ENCODE measurements around the gene MOB2.

The MOB2 gene

DNA sequence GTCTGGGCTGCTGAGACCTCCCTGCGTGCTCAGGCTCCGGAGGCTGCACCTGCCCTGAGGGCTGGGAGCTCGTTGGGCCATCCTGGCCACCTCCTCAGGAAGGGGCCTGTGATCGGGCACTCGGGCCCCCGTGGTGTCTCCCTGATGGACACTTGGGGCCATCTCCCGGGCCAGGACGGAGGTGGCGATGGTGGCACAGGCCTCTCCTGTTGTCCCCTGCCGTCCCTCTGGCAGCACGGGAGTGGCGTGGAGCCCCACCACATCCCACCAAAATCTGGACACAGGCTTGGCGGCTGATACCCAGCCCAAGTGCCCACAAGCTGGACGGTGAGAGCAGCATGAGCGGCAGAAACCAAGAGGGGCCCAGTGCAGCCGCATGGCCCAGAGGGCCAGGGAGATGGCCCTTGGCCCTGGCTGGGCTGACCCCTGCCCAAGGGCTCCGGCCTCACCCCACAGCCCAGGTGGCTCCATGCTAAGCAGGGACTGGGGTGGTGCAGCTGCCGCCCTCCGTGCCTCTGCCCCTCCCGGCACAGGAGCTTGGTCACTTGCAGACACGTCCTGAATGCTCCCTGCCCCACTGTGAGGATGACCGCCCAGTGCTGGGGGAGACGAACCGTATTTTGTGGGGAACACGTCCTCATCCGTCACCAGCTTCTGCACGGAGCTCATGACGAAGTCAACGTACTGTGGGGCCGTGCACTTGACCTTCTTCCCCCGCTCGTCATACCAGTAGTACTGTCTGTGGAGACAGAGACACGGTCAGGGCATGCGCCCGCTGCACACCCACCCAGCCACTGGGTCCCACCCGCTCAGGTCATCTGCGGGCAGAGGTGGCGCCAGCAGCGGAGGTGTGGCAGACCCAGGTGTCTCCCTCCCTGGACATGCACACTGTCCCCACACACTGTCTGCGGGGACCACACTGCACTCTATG, 15.6 kb downstream of the MOB2 start:
- FAIRE-seq = no peak

DNA sequence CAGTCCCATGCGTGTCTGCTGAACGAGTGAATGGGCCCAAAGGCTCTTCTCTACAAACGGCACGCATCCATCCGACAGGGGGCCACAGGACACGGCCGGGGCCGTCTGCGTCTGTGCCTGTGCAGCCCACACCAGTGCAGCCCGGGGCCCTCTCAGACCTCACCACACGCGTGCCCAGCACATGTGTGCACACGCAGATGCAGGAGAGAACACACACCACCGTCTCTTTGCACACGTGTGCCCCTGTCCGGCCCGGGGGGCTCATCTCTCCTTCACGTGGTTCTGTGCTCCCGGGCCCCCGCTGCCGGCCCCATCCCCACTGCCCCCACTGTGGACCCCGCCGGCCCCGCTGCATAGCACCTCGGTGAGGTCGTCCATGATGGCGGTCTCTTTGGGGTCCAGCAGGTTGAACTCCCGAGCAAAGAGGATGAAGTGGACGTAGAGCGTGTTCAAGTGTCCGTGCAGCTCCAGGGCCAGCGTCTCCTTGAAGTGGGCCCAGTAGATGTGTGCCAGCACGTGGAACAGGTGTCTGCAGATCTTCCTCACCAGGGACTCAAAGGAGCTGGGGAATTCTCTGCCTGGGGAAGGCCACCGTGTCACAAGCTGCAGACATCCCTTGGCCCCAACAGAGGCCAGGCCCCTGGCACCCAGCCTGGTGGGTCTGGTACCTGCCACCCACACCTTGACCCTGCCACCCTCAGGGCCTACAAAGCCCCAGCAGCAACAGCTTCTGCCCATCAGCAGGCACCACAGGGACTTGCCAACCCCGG, 16.5 kb downstream of the MOB2 start:
- FAIRE-seq = no peak

DNA sequence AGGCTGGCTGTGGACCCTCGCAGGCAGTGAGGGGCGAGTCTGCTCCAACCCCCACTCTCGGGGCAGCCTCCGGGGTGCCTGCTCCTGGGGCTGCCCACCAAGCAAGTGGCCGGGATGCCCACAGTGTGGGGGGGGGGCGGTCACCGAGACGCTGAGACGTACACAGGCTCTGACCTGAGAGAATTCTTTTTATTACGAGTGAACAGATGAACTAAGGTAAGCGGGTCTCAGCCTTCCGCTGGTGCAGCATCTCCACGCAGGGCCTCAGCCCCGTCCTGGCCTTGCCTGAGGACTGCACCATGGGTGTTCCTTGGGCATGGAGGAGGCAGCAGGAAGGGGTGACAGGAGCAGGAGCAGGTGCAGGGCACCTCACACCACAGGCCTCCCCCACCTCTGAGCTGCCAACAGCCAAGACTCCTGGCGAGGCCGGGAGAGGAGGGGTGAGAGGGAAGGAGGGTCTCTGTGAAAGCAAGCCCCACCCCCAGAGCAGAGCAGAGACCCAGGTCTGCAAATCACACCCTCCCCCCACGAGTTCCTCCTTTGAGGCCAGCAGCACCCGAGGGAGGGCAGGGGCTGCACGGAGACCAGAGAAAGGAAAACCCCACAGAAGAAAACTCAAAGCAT, 17.2 kb downstream of the MOB2 start:
- no peak for FAIRE-seq

DNA sequence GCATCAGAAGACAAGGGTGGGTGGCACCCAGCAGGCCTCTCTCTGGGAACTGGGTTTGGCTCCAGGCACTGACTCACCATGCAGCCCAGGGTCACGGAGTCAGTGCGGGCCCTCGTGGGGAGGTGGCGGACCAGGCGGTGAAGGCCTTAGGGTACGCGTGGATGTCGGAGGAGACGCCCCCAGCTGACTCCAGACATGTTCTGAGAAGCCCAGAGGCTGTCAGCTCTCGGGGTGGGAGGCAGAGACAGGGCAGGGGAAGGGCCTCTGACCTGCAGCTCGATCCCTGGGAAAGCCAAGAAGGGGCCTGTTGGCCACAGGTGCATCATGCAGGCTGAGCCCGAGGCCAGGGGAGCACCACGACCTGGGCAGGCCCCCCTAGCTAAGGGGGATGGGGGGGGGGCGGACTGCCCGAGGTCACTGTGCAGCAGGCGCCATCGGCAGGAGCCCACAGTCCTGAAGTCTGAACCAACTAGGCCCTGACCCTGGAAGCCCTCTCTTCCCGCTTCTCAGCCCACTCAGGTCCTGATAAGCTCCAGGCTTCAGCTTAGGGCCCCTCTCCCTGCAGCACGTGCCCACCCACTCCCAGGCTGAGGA, 18.0 kb downstream of the MOB2 start:
- no peak for FAIRE-seq

- FAIRE-seq = no peak
Measured at GRCh38 chr11:1468002-1468401, 18.6 kb downstream of the MOB2 start.

- FAIRE-seq = no peak
Measured at GRCh38 chr11:1467270-1467669, 19.3 kb downstream of the MOB2 start.

GRCh38 chr11:1466784-1467183, 19.8 kb downstream of the MOB2 start:
- FAIRE-seq = no peak

DNA sequence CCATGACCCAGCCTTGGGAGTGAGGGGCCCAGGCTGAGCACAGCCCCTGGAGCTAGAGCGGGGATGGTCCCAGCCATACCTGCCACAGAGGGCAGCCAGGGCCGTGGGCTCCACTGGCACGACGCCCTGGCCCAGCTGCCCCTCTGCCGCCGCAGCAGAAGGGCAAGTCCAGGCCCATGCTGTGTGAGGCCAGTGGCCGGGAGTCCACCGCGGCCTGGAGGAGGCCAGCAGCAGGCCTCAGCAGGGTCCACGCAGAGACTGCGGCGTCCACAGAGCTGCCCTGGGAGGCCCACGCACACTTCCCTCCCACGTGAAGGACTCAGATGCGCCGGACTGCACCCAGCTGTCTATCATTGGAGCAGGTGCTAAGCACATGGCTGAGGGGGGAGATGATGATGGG, 23.5 kb downstream of the MOB2 start:
- FAIRE-seq = no peak

GRCh38 chr11:1462698-1462975, 23.9 kb downstream of the MOB2 start:
- FAIRE-seq = no peak

DNA sequence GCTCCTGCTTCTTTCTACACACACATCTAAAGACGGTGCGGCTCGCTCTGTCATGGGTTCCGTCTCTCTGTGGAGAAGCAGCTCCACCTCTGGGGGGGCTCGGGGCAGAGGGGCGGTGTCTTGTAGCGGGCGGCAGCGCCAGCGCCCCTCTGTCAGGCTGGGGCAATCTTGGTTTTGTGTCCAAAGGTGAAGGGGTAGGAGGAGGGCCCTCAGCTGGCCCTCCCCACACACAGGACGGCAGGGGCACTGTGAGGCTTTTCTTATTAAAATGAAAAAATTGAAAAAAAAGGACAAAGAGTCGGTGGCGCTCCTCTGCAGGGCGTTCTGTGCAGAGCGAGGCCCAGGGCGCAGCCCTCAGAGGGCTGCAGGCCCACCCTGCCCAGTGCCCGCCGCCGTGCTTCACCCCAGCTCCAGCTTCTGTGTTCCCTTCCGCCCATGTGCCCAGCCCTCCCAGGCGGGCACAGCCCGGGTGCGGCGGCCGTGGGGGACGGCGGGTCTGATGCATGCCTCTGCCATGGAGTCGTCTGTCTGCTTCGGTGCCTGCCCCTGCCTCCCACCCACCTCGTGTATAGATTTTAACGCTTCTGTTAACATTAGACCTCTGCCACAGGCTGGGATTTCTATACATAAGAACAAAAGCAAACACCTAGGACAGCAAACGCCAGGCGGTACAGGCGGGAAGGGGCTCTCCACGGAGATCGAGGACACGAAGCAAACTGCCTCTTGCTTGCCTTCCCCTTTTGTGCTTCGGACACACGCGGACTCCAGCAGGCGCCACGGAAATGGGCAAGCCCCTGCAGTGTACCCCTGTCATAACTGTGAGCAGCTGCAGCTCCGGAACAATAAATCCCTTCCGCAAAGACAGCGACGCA, 24.5 kb downstream of the MOB2 start:
- FAIRE-seq = no peak

GRCh38 chr11:1460986-1461825, 25.4 kb downstream of the MOB2 start:
- FAIRE-seq = no peak

- no peak for FAIRE-seq
Measured at GRCh38 chr11:1460396-1460985, 26.1 kb downstream of the MOB2 start.

DNA sequence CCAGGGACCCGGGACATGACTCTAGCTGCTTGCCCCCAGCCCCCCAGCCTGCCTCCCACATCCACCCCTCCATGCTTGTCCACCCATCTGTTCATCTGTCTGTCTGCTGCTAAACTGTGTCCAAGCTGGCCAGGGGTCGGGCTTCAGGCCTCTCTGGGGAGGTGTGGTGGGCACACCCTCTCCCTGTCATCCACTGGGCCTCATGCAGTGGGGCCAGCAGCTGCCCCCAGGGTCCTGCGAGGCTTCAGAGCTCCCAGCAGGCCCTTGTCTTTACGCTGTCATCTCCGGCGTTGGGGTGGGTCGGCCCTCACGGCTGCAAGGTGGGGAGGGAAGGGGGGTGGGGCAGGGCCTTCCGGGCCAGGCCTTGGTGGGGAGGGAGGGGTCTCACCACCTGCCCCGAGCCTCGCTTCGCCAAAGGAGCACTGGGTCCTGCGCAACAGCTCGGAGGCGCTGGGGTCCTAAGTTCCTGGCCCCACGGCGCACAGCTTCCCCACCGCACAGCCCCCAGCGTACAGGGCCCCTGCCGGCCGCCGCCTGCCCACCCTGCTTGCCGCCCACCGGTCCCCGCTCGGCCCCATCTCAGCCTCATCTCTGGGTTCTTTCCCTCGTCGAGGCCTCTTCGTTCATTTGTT, 26.7 kb downstream of the MOB2 start:
- no peak for FAIRE-seq

GRCh38 chr11:1459219-1459575, 27.4 kb downstream of the MOB2 start:
- FAIRE-seq = no peak

- FAIRE-seq = no peak
Measured at GRCh38 chr11:1458340-1459218, 28.0 kb downstream of the MOB2 start.

GRCh38 chr11:1457856-1458255, 28.7 kb downstream of the MOB2 start:
- FAIRE-seq = no peak

DNA sequence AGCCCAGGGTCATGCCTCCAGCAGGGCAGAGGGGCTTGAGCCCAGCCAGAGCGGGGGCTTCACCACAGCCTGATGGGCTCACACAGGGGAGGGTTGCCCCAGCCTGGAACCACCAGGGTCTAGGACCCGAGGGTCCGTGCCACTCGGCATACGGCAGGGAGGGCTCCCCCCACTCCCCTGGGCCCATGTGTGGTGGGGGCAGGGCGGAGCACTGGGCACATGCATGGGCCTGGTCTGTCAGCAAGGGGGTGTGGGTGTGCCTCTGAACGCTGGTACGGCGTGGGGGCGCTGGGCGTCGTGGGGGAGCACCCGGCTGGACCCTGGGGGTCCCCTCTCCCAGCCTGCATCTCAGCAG, 29.3 kb downstream of the MOB2 start:
- no peak for FAIRE-seq

GRCh38 chr11:1456596-1457325, 29.8 kb downstream of the MOB2 start:
- FAIRE-seq = no peak

- no peak for FAIRE-seq
Measured at GRCh38 chr11:1456176-1456575, 30.4 kb downstream of the MOB2 start.

Measured in islet of Langerhans (tissue), 1 donor.